Fibroblast of lung (primary cell): ENCODE measurements around the gene GPR137C. TPM values are rescaled to one million over a fixed set of nuclear protein-coding genes. Genes with fewer than 3 reads are reported as not detected.

Experiments
- DNase-seq, 2 donors: peaks; one replicate each; pipeline versions ENCODE4 v3.0.0 to v3.0.0-alpha.2; 2010; ENCODE audit warnings: low read depth in 2 of 2
- H2AFZ ChIP-seq: 2 replicates; pipeline ENCODE4 v1.5.1; 2012; ENCODE audit warnings: low read length, control low read depth, inconsistent platforms
- H3K27ac ChIP-seq: 2 replicates; pipeline ENCODE4 v1.5.1; 2011; ENCODE audit warnings: low read length, control low read depth; ENCODE audit not compliant: insufficient read depth
- H3K27me3 ChIP-seq: 2 replicates; pipeline ENCODE4 v1.5.1; 2011; ENCODE audit warnings: mild to moderate bottlenecking, low read length; ENCODE audit not compliant: control insufficient read depth, insufficient read depth
- H3K36me3 ChIP-seq: 2 replicates; pipeline ENCODE4 v1.5.1; 2011; ENCODE audit warnings: low read length; ENCODE audit not compliant: control insufficient read depth, insufficient read depth
- H3K4me1 ChIP-seq: 2 replicates; pipeline ENCODE4 v1.5.1; 2011; ENCODE audit warnings: low read length; ENCODE audit not compliant: control insufficient read depth, insufficient read depth; ENCODE audit errors: extremely low read depth
- H3K4me2 ChIP-seq: 2 replicates; pipeline ENCODE4 v1.5.1; 2011; ENCODE audit warnings: low read length, control low read depth; ENCODE audit not compliant: insufficient read depth; ENCODE audit errors: extremely low read depth
- H3K4me3 ChIP-seq, 4 experiments: fragments of 200-600 bp in 1 of 4; sonication (generic) in 1 of 4; replicated peaks in 1 of 4; 2 replicates each; pipeline ENCODE4 v1.5.1; 2011 to 2016; ENCODE audit warnings: low read length in 4 of 4, low read depth in 3 of 4, mild to moderate bottlenecking in 3 of 4, control low read depth in 2 of 4, inconsistent platforms in 1 of 4, mixed read lengths in 1 of 4; ENCODE audit not compliant: insufficient read depth in 1 of 4; ENCODE audit errors: control extremely low read depth in 1 of 4
- H3K79me2 ChIP-seq: 2 replicates; pipeline ENCODE4 v1.5.1; 2012; ENCODE audit warnings: mild to moderate bottlenecking, low read length, inconsistent platforms; ENCODE audit not compliant: control insufficient read depth, insufficient read depth
- H3K9ac ChIP-seq: 2 replicates; pipeline ENCODE4 v1.5.1; 2011; ENCODE audit warnings: mild to moderate bottlenecking, low read length, control low read depth; ENCODE audit not compliant: insufficient read depth
- H3K9me3 ChIP-seq: 2 replicates; pipeline ENCODE4 v1.5.1; 2012; ENCODE audit warnings: low read depth, low read length; ENCODE audit not compliant: control insufficient read depth, insufficient read depth
- H4K20me1 ChIP-seq: 2 replicates; pipeline ENCODE4 v1.5.1; 2011; ENCODE audit warnings: low read length; ENCODE audit not compliant: control insufficient read depth, insufficient read depth; ENCODE audit errors: extremely low read depth
- CTCF ChIP-seq, 2 donors: IDR thresholded peaks in 1 of 2; conservative IDR thresholded peaks in 1 of 2; 1 replicate in 1 of 2; 2 replicates in 1 of 2; pipeline ENCODE4 v1.5.1; 2011 to 2012; ENCODE audit warnings: low read length in 2 of 2, control low read depth in 1 of 2, inconsistent platforms in 1 of 2, low read depth in 1 of 2, mild to moderate bottlenecking in 1 of 2
- EZH2 ChIP-seq: IDR thresholded peaks from 2 replicates; pipeline ENCODE4 v1.5.1; 2012; ENCODE audit warnings: low read length, control low read depth, mild to moderate bottlenecking; ENCODE audit errors: missing control alignments
- polyA plus RNA-seq, 2 donors: library from polyadenylated mRNA; depleted of rRNA in 1 of 2; stranded (reverse) in 1 of 2; unstranded in 1 of 2; fragments of >200 nt; gene quantifications; 2 replicates each; pipeline ENCODE4 v1.2.1, GENCODE V29; 2011 to 2012; ENCODE audit warnings: missing spikeins in 1 of 2
- total RNA-seq: library from RNA; depleted of rRNA; stranded (reverse); fragments of >200 nt; gene quantifications from 2 replicates; pipeline ENCODE4 v1.2.1, GENCODE V29; 2014

The GPR137C gene
- total and polyA plus RNA-seq, 2 donors (not counting 1 experiment from before 2014, with no cell fraction given): 0.37 to 0.50 TPM

- no peak overlapping the region for H2AFZ ChIP-seq
- no peaks in the 10 kb centered on the region for H3K27me3 ChIP-seq
- no peaks in the 10 kb centered on the region for H4K20me1 ChIP-seq
- no peaks in the 10 kb centered on the region for H3K36me3 ChIP-seq
- H3K27ac ChIP-seq: no peak overlapping the region
- H3K79me2 ChIP-seq: peaks cover 37% of the 10 kb centered on the region
- no peak overlapping the region for H3K4me2 ChIP-seq
- H3K9me3 ChIP-seq: no peaks in the 10 kb centered on the region
- no peak overlapping the region for H3K4me3 ChIP-seq
- no peaks in the 10 kb centered on the region for H3K4me1 ChIP-seq
- no peak overlapping the region for H3K9ac ChIP-seq
- TF ChIP-seq EZH2 (no peak), CTCF (conservative IDR thresholded peaks at IDR 0.05 in 1 of 2, IDR thresholded peaks at IDR 0.05 in 1 of 2; ENCODE audit: low read depth in 1 of 2, low read length in 2 of 2) (no peak)
- peak in 1 of 2 donors; percentile 30 for DNase-seq
Observed at GRCh38 chr14:52683985-52684520, 131.4 kb downstream of the GPR137C start.

GRCh38 chr14:52686176-52686575 lies 133.5 kb downstream of the GPR137C start:
- DNase-seq: no peak
- H3K4me2 ChIP-seq: no peak overlapping the region
- no peak overlapping the region for H3K9ac ChIP-seq
- H3K27me3 ChIP-seq: no peaks in the 10 kb centered on the region
- H3K79me2 ChIP-seq: peaks cover 50% of the 10 kb centered on the region
- no peak overlapping the region for H3K4me3 ChIP-seq
- H3K4me1 ChIP-seq: no peaks in the 10 kb centered on the region
- no peak overlapping the region for H2AFZ ChIP-seq
- TF ChIP-seq CTCF (conservative IDR thresholded peaks at IDR 0.05 in 1 of 2, IDR thresholded peaks at IDR 0.05 in 1 of 2; ENCODE audit: low read depth in 1 of 2, low read length in 2 of 2): no peak
- no peak for TF ChIP-seq EZH2
- H3K36me3 ChIP-seq: no peaks in the 10 kb centered on the region
- H3K9me3 ChIP-seq: no peaks in the 10 kb centered on the region
- no peak overlapping the region for H3K27ac ChIP-seq
- no peaks in the 10 kb centered on the region for H4K20me1 ChIP-seq

Other genes with a start within 250 kb of the GPR137C start
- 30.0 and 38.8 TPM in 2 replicates for gene PTGER2, start 238.5 kb upstream of the GPR137C start, total RNA-seq
- gene PTGER2, start 238.5 kb upstream of the GPR137C start, polyA plus RNA-seq: 15.9 and 27.3 TPM in 2 replicates
- gene TXNDC16, start 331 bp upstream of the GPR137C start, total RNA-seq: 3.0 and 5.1 TPM in 2 replicates
- gene TXNDC16, start 331 bp upstream of the GPR137C start, polyA plus RNA-seq: 2.5 and 6.6 TPM in 2 replicates
- gene ERO1A, start 142.7 kb downstream of the GPR137C start, total RNA-seq: 28.5 and 34.5 TPM in 2 replicates
- 35.6 and 64.9 TPM in 2 replicates for gene ERO1A, start 142.7 kb downstream of the GPR137C start, polyA plus RNA-seq
- 80.9 and 85.0 TPM in 2 replicates for gene PSMC6, start 154.4 kb downstream of the GPR137C start, total RNA-seq
- gene PSMC6, start 154.4 kb downstream of the GPR137C start, polyA plus RNA-seq: 90.4 and 95.2 TPM in 2 replicates
- gene STYX, start 177.3 kb downstream of the GPR137C start, total RNA-seq: 13.1 and 14.9 TPM in 2 replicates
- gene STYX, start 177.3 kb downstream of the GPR137C start, polyA plus RNA-seq: 16.6 and 17.0 TPM in 2 replicates
- 16.7 and 20.3 TPM in 2 replicates for gene GNPNAT1, start 238.8 kb downstream of the GPR137C start, total RNA-seq
- 40.9 and 44.5 TPM in 2 replicates for gene GNPNAT1, start 238.8 kb downstream of the GPR137C start, polyA plus RNA-seq